Calu3 (cell line): Measurements from ENCODE around the gene FAM13A. TPM values are rescaled to one million over a fixed set of nuclear protein-coding genes. Genes with fewer than 3 reads are reported as not detected.
A peak's percentile ranks its signal among the peaks of the same experiment; 100 is the strongest.

Source experiments
- BruUV-seq: library from RNA; stranded (reverse); fragments of 400-500 nt; replicated peaks from 2 replicates; lab custom pipeline; 2021; lab: Mats Ljungman, UMichigan
- CTCF ChIA-PET: fragments of 300-600 bp; sonication (Branson Sonifier 250); formaldehyde crosslinking; loops from one replicate; lab custom pipeline; 2022; ENCODE audit warnings: antibody characterized with exemption; lab: Charles Lee
- DNase-seq: peaks from one replicate; pipeline ENCODE4 v3.0.0; 2022
- H3K27ac Mint-ChIP-seq: one replicate; pipeline ENCODE4 v1.8.0; 2022; ENCODE audit warnings: mixed read lengths; ENCODE audit not compliant: unreplicated experiment
- H3K27me3 Mint-ChIP-seq: one replicate; pipeline ENCODE4 v1.8.0; 2022; ENCODE audit warnings: mixed read lengths; ENCODE audit not compliant: unreplicated experiment
- H3K36me3 Mint-ChIP-seq: one replicate; pipeline ENCODE4 v1.8.0; 2022; ENCODE audit warnings: mild to moderate bottlenecking, moderate library complexity, mixed read lengths; ENCODE audit not compliant: insufficient read depth, unreplicated experiment
- H3K4me1 Mint-ChIP-seq: one replicate; pipeline ENCODE4 v1.8.0; 2022; ENCODE audit warnings: mild to moderate bottlenecking, low read depth, mixed read lengths; ENCODE audit not compliant: unreplicated experiment
- H3K4me3 Mint-ChIP-seq: one replicate; pipeline ENCODE4 v1.8.0; 2022; ENCODE audit warnings: mild to moderate bottlenecking, low read depth, moderate library complexity, mixed read lengths; ENCODE audit not compliant: unreplicated experiment
- H3K9me3 Mint-ChIP-seq: one replicate; pipeline ENCODE4 v1.8.0; 2022; ENCODE audit warnings: low read depth, mixed read lengths; ENCODE audit not compliant: unreplicated experiment
- intact Hi-C: fragments of 100-400 bp; cut with micrococcal nuclease; formaldehyde crosslinking; loops from one replicate; pipeline ENCODE4 v1.10.0; 2022; ENCODE audit not compliant: unreplicated experiment
- total RNA-seq: library from RNA; stranded (reverse); gene quantifications from 2 replicates; pipeline ENCODE4 v1.2.3, GENCODE V29; 2022
- TF ChIP-seq, protein P1 (sequence below): fragments of 200-600 bp; IDR thresholded peaks from one replicate; pipeline ENCODE4 v1.8.0; 2022; ENCODE audit warnings: antibody characterized with exemption; ENCODE audit not compliant: unreplicated experiment

The FAM13A gene
- total RNA-seq, 1 experiment from 2014 or later: 13.5 TPM

DNA sequence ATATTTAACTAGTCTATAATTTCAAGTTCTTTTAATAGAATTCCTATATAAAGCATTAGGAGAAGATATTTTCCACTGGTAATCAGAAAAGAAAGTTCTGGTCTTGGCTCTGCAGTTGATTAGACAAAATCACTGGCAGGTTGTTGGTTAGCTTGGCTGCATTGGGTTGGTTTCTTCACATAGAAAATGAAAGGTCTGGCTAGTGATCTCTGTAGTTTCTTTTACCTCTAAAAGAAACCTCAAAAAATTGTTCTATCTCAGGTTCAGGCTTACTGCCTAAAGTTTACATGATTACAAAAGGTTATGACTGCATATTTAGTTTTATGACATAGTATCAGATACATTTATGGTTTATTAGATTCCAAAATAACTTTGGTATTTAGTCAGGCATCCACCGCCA, 263.5 kb downstream of the FAM13A start:
- no peak for DNase-seq
- CTCF ChIA-PET: interaction anchor here (0.5 to 0.6 kb wide), 2 partner anchors 13 to 738 kb away, joined by 3 to 5 read pairs; no protein-coding TSS in a partner anchor
- Mint-ChIP-seq H3K27ac (peak overlapping the region; percentile 43), H3K36me3 (peaks cover 7% of the 10 kb centered on the region), H3K9me3 (no peaks in the 10 kb centered on the region), H3K4me3 (no peak overlapping the region), H3K4me1 (peaks cover 34% of the 10 kb centered on the region), H3K27me3 (no peaks in the 10 kb centered on the region)
- TF ChIP-seq, protein P1, sequence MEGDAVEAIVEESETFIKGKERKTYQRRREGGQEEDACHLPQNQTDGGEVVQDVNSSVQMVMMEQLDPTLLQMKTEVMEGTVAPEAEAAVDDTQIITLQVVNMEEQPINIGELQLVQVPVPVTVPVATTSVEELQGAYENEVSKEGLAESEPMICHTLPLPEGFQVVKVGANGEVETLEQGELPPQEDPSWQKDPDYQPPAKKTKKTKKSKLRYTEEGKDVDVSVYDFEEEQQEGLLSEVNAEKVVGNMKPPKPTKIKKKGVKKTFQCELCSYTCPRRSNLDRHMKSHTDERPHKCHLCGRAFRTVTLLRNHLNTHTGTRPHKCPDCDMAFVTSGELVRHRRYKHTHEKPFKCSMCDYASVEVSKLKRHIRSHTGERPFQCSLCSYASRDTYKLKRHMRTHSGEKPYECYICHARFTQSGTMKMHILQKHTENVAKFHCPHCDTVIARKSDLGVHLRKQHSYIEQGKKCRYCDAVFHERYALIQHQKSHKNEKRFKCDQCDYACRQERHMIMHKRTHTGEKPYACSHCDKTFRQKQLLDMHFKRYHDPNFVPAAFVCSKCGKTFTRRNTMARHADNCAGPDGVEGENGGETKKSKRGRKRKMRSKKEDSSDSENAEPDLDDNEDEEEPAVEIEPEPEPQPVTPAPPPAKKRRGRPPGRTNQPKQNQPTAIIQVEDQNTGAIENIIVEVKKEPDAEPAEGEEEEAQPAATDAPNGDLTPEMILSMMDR: no peak
- BruUV-seq: no TSS peak
- intact Hi-C loops: loop anchor here (5.0 kb wide), 2 partner anchors 36 to 56 kb away; no protein-coding TSS in a partner anchor

DNA sequence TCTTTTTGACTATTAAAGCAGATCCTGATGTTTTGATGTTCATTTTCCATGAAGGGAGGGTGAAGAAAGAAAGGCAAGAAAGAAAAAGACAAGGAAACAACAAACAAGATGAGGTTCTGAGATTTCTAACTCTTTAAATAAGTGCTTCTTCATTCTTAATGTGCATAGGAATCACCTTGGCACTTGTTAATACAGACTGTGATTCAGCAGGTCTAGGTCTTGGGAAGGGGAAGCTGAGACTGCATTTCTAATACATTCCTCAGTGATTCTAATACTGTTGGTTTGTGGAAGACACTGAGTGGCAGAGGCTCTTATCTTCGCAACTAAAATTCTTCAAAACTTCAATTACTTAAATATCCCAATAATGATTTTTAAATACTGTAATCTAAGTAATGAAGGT, 264.2 kb downstream of the FAM13A start:
- H3K9me3 Mint-ChIP-seq: no peaks in the 10 kb centered on the region
- H3K4me1 Mint-ChIP-seq: peaks cover 31% of the 10 kb centered on the region
- BruUV-seq: no TSS peak
- TF ChIP-seq, protein P1: no peak
- H3K36me3 Mint-ChIP-seq: peaks cover 7% of the 10 kb centered on the region
- no peak overlapping the region for H3K4me3 Mint-ChIP-seq
- intact Hi-C loops: loop anchor here (5.0 kb wide), 2 partner anchors 36 to 56 kb away; no protein-coding TSS in a partner anchor
- CTCF ChIA-PET: interaction anchor here (0.5 kb wide), 1 partner anchor 12 kb away, joined by 3 read pairs; no protein-coding TSS in a partner anchor
- H3K27me3 Mint-ChIP-seq: no peaks in the 10 kb centered on the region
- peak overlapping the region; percentile 43 for H3K27ac Mint-ChIP-seq
- DNase-seq: no peak

DNA sequence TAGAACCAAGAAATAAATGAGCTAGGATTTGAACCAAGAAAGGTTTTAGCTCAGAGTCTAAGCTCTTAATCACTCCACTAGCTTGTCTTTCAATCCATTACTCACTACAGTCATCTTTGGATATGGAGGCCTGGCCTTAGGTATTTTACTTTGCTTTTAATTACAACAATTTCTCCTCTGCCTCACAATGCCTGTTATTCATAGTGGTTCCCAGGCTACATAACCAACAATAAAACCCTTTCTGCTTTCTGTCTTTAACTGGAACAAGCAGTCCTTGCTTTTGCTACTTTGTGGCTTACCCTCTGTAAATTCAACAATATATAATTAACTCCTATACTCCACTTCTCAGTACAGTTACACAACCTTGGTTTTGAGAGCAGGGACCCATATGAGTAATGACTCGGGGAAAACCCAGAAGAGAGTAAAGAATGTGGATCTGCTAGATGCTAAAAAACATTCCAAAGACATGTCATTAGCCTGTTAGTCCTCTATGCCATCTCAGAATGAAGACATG, 264.7 kb downstream of the FAM13A start:
- H3K36me3 Mint-ChIP-seq: peaks cover 7% of the 10 kb centered on the region
- H3K27ac Mint-ChIP-seq: peak overlapping the region; percentile 43
- DNase-seq: peak; percentile 14
- peaks cover 29% of the 10 kb centered on the region for H3K4me1 Mint-ChIP-seq
- TF ChIP-seq, protein P1: no peak
- CTCF ChIA-PET: interaction anchor here (0.5 to 2.0 kb wide), 4 partner anchors 10 to 119 kb away, joined by 3 to 9 read pairs (median 5); no protein-coding TSS in a partner anchor
- intact Hi-C loops: loop anchor here (5.0 kb wide), 2 partner anchors 35 to 55 kb away; no protein-coding TSS in a partner anchor
- no TSS peak for BruUV-seq
- H3K9me3 Mint-ChIP-seq: no peaks in the 10 kb centered on the region
- H3K27me3 Mint-ChIP-seq: no peaks in the 10 kb centered on the region
- H3K4me3 Mint-ChIP-seq: no peak overlapping the region

DNA sequence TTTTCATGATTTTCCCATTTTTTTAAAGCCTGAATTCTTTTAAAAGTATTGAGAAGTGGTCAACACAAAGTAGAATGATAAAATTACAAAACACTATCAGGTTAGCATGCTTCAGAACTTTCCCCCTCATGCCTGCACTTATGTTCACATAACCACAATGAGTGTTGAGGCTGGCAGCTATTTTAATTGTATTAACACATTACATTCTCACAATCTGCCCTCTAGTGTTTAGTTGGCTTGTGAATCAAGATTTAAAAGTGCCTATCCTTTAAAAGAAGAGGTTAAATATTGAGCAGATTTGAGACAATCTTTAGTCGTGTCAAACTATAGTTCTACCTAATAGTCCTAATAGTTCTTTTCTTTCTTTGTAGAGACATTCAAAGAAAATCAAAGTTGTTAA, 265.7 kb downstream of the FAM13A start:
- CTCF ChIA-PET: interaction anchor here (1.0 to 2.0 kb wide), 3 partner anchors 37 to 118 kb away, joined by 3 to 9 read pairs (median 7); no protein-coding TSS in a partner anchor
- peak overlapping the region; percentile 46 for H3K27ac Mint-ChIP-seq
- TF ChIP-seq, protein P1: peak; percentile 13
- intact Hi-C loops: loop anchor here (1.0 to 5.0 kb wide), 3 partner anchors 34 to 85 kb away; no protein-coding TSS in a partner anchor
- BruUV-seq: no TSS peak
- H3K9me3 Mint-ChIP-seq: no peaks in the 10 kb centered on the region
- peaks cover 7% of the 10 kb centered on the region for H3K36me3 Mint-ChIP-seq
- no peak for DNase-seq
- no peak overlapping the region for H3K4me3 Mint-ChIP-seq
- peaks cover 27% of the 10 kb centered on the region for H3K4me1 Mint-ChIP-seq
- H3K27me3 Mint-ChIP-seq: no peaks in the 10 kb centered on the region
